ENCODE data around the gene CLEC4M.

Gene CLEC4M, protein sequence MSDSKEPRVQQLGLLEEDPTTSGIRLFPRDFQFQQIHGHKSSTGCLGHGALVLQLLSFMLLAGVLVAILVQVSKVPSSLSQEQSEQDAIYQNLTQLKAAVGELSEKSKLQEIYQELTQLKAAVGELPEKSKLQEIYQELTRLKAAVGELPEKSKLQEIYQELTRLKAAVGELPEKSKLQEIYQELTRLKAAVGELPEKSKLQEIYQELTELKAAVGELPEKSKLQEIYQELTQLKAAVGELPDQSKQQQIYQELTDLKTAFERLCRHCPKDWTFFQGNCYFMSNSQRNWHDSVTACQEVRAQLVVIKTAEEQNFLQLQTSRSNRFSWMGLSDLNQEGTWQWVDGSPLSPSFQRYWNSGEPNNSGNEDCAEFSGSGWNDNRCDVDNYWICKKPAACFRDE

GRCh38 chr19:7762719-7763293, at the start of gene CLEC4M:
Gene CLEC4M, plus strand, starts transcription at chr19:7763243. Its CDS starts 24 bp downstream, at chr19:7763267.
- no peak for DNase-seq

DNA sequence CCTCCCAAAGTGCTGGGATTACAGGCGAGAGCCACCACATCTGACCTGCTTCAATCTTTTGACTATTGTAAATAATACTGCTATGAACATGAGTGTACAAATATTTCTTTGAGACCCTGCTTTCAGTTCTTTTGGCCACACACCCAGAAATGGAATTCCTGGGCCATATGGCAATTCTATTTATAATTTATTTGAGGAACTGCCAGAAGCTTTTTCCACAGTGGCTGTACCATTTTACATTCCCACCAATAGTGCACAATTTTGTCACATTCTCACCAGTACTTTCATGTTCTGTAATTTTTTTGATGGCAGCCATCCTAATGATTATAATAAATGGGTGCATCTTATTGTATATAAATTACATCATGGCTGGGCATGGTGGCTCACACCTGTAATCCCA, 47.4 kb upstream of the CLEC4M start:
- DNase-seq, result no peak

DNA sequence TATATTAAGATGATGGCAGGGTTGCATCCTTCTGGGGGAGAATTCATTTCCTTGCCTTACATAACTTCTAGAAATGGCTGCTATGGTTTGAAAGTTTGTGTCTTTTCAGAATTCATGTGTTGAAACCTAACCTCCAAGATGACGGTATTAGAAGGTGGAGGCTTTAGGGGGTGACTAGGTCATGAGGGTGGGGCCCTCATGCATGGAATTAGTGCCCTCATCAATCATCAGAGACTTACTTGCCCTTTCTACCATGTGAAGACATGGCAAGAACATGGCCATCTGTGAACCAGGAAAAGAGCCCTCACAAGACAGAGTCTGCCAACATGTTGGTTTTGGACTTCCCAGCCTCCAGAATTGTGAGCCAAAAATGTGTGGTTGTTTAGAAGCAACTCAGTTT, 46.3 kb upstream of the CLEC4M start:
- DNase-seq, result no peak

DNA sequence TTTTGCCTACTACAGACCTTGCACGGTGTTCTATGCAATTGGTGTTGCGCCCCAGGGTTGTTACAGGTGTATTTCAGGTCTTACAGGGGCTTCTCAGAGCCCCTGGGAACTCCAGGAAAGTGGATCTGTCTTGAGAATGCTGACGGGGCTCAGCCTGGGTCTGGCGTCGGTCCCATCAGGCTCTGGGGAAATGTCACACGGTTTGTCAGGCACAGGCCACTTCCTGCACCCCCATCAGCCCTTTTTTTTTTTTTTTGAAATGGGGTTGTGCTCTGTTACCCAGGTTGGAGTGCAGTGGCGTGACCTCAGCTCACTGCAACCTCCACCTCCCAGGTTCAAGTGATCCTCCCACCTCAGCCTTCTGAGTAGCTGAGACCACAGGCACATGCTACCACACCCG, 44.4 kb upstream of the CLEC4M start:
- no peak for DNase-seq

DNA sequence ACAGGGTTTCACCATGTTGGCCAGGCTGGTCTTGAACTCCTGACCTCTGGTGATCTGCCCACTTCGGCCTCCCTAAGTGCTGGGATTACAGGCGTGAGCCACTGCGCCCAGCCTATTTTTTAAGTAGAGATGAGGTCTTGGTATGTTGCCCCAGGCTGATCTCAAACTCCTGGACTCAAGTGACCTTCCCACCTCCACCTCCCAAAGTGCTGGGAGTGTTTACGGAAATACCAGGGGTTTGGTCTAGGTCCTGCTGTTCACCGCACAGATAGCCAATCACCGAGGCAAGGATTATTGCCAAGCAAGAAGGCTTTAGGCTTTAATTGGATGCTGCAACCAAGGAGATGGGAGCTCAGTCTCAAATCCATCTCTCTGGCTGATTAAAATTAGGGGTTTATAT, 42.7 kb upstream of the CLEC4M start:
- DNase-seq, result no peak

- DNase-seq, result no peak
Measured at GRCh38 chr19:7722231-7722651, 40.8 kb upstream of the CLEC4M start.

DNA sequence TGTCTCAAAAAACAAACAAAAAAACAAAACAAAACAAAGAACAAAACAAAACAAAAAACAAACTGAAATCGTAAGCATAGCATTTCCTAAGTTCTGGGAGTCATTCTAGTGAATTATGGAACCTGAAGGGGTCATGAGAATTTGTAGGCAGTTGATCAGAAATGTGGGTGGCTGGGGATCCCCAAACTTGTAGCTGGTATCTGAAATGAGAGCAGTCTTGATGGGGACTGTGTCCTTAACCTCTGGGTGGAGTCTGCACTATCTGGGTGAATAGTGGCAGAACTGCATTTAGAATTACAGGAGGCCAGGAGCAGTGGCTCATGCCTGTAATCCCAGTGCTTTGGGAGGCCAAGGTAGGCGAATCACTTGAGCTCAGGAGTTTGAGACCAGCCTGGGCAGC, 37.3 kb upstream of the CLEC4M start:
- no peak for DNase-seq

GRCh38 chr19:7729211-7729610, 33.8 kb upstream of the CLEC4M start:
- DNase-seq, result no peak

DNA sequence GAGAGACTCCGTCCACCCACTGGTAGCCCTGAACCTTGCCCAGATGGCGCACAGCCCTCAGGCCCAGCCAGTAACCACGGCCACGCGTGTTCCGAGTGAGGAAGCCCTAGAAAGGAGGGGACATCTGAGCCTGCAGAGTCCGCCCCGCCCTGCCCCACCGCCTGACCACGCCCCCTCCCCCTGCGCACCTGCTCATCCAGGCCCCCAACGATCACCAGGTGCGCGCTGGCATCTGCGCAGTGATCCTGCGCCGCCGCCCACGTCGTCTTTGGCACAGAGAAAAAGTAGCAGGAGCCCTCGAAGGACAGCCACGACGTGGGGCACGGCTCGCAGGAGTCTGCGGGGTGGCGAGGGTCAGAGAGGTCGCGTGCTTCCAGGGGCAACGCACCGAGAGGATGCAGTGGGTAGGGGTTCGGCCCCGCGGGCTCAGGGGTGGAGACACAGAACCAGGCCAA, 33.2 kb upstream of the CLEC4M start:
- DNase-seq, result no peak

DNA sequence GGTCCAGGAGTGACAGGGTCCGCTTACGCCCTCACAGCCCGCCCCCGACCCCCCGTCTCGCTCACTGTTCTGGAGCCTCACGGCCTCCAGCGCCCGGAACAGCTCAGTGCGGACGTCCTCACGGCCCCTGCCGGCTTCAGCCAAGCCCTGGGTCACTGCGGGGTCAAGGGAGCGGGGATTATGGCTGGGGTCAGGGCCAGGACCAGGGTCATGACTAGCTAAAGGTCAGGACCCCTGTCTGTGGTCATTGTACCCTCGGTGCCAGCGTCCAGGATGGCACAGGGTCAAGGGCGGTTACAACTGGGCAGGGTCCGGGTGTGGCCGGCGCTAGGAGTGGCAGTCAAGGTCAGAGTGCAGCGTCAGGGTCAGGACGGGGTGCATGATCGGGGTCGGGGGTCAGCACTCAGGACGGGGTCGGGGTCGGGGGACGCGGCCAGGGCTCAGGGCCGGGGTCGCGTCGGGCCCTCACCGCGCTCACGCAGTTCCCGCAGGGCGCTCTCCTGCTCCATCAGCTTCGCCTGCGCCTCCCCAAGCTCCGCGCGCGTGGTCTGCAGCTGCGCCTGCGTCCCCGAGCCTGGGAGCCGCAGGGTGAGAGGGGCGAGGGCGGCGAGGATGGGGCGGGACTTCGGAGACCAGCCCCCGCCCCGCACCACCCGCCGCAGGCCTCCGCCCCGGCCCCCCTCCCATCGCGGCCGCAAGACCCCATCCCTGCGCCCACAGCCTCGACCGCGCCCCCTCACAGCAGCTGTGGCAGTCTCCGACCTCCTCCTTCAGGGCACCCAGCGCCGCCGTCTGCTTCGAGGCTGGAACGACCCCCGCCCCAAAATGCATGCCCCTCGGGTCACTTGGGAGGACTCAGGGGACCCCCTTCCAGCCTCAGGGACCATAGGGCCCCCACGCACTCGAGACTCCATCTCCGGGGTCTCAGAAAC, 32.5 kb upstream of the CLEC4M start:
- DNase-seq, result no peak

- DNase-seq, result no peak
Measured at GRCh38 chr19:7731218-7731595, 31.8 kb upstream of the CLEC4M start.

GRCh38 chr19:7731615-7732014, 31.4 kb upstream of the CLEC4M start:
- no peak for DNase-seq

DNA sequence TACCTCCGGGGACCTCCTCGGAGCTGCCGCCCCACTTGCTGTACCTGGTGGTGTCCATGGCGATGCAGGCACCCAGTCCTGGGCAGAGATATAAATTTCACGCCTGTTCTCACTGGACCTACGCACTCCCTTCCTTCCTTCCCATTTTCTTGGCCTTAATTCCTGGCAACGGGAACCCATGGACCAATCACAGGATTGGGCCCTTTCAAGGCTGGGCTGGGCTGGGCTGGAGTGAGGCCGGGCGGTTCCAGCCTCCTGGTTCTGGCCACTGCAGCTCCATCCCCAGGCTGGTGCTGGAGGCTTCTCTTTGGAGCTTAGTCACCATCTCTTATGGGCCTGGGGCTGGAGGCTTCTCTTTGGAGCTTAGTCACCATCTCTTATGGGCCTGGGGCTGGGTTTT, 31.0 kb upstream of the CLEC4M start, which contains the start of gene CLEC4G:
Gene CLEC4G, minus strand, starts transcription at position 66 of the 400 bp plus-strand sequence. Its CDS starts 8 bp downstream, at position 58.
- no peak for DNase-seq

DNA sequence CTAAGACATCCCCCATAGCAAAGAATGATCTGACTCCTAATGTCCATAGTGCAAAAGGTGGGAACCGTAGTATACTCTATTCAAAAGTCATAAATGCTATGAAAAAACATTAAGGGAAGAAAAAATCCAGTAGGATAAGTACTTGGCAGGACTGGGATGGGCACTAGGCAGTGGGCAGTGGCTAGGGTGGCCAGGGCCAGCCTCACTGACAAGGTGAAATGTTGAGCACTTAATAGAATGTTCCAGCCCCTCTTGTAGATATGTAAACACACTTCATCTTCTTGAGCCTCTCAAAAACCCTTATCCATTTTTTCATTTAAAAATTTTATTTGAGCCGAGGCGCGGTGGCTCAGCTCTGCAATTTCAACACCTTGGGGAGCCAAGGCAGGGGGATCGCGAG, 29.7 kb upstream of the CLEC4M start:
- DNase-seq, result no peak

GRCh38 chr19:7734220-7735203, 28.5 kb upstream of the CLEC4M start:
- DNase-seq, result no peak

DNA sequence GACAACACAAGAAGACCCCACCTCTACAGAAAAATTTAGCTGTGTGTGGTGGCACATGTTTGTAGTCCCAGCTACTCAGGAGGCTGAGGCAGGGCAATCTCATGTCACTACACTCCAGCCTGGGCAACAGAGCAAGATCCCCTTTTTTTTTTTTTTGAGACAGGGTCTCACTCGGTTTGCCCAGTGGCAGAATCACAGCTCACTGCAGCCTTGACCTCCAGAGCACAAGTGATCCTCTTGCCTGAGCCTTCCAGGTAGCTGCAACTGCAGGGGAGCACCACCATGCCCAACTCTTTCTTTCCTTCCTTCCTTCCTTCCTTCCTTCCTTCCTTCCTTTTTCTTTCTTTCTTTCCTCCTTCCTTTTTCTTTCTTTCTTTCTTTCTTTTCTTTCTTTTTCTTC, 26.9 kb upstream of the CLEC4M start:
- no peak for DNase-seq

- DNase-seq, result no peak
Measured at GRCh38 chr19:7737215-7737614, 25.8 kb upstream of the CLEC4M start.

GRCh38 chr19:7738023-7738422, 25.0 kb upstream of the CLEC4M start:
- DNase-seq, result no peak

DNA sequence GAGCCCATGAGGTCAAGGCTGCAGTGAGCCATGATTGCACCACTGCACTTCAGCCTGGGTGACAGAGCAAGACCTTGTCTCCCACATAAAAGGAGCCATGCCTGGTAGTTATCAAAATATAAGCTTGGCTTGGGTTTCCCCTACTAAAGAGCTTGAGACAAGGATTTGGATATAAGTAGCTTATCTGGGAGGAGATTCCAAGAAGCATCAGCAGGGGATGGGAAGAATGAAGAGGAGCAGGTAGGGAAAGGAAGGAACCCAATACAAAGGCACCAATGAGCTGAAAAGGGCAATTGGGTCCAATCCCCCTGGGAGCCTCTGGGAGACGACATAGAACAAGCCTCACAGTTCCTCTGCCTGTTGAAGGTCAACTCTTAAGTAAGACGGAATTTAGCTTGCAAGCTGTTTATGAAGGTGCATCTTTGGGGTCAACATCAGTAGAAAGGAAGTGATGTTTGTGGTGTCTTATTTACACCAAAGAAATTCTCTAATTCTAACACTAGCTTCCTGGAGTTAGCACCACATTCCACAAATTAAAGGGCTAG, 23.8 kb upstream of the CLEC4M start:
- DNase-seq, result no peak

- DNase-seq, result no peak
Measured at GRCh38 chr19:7739801-7740681, 23.0 kb upstream of the CLEC4M start.

GRCh38 chr19:7740682-7741054, 22.4 kb upstream of the CLEC4M start:
- no peak for DNase-seq
